Activated CD4-positive, alpha-beta T cell treated with anti-CD3 and anti-CD28 coated beads, Interleukin-2, amount 50 U/mL, for 16 hours (primary cell): ENCODE measurements around the gene PGM1.

Source experiments
- DNase-seq: peaks from one replicate; pipeline ENCODE4 v3.0.0-alpha.2; 2020

Gene PGM1

GRCh38 chr1:63669151-63669961 lies 76.1 kb downstream of the PGM1 start:
- DNase-seq: no peak

GRCh38 chr1:63670164-63670563 lies 77.0 kb downstream of the PGM1 start:
- DNase-seq: no peak

DNA sequence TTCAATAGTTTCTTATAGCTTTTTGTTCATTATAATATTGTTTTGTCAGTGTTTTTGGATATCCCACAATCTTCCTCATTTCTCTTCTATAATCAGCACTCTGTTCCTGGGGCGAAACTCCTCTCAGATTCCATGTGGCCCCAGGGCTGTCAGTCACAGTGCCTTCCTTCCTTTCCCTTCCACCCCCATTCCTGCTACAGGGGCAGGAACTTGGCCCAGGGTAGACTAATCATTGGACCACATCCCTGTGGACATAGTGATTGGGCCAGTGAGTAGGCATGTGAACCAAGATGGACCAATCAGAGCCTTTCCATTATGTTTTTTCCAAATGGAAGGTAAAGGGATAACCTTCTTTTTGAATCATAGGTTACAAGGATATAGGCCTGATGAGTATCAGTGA lies 78.3 kb downstream of the PGM1 start:
- DNase-seq: no peak

GRCh38 chr1:63674238-63674864 lies 81.1 kb downstream of the PGM1 start:
- DNase-seq: peak; percentile 18

- DNase-seq: no peak
Observed at GRCh38 chr1:63674865-63675419, 81.7 kb downstream of the PGM1 start.

DNA sequence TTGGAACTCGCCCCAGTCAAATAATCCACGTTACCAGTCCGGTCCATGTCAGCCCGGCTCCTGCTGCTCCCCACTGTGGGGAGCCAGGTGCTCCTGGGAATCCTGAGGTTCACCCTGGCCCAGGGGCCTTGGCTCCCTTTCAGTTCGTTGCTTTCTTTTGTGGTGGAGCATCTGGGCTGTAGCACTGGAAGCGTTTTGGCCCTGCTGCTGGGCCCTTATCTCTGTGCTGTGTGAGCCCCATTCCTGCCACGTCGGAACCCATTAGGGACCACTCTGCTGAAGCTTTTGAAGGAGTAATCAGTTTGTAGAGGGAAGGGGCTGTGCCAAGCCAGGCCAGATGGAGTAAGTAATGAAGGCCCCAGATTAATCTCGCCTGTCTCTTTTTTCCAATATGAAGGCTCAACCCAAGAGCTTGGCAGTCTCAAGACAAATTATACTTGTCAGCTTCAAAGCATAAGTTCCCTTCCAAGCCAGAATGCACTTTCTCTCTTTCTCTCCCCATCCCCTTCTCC lies 82.3 kb downstream of the PGM1 start:
- no peak for DNase-seq

DNA sequence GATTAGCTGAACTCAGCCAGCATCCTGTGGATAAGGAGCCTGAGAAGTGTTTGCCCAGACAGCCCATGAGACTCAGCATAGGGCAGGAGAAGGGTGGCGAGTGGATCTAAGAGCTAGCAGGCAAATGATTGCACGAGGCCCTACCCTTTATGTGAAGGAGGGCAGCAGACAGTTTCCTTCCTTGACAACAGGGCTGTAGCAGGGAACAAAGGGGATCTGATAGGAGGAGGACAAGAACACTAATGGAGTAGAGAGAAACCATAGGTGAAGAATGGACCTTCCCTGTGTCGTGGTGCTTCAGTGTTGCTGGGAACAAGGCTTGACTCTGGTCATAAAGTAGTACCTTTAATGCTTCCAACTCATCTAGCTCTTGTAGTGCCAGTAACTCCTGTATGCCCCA lies 84.3 kb downstream of the PGM1 start:
- no peak for DNase-seq

DNA sequence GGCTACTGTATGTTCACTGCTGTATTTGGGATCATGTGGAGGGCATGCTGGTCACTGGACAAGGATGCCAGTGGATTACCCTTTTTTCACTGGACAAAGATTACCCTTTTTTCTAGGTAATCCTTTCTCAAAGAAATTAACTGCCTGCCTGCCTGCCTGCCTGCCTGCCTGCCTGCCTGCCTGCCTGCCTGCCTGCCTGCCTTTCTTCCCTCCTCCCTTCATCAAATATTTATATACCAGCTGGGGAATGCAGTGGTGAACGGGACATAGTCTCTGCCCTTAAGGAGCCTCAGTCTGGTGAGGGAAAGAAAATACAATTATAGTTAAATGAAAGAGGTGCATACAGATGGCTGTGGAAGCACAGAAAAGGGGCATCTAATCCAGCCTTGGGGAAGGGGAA lies 85.0 kb downstream of the PGM1 start:
- no peak for DNase-seq

DNA sequence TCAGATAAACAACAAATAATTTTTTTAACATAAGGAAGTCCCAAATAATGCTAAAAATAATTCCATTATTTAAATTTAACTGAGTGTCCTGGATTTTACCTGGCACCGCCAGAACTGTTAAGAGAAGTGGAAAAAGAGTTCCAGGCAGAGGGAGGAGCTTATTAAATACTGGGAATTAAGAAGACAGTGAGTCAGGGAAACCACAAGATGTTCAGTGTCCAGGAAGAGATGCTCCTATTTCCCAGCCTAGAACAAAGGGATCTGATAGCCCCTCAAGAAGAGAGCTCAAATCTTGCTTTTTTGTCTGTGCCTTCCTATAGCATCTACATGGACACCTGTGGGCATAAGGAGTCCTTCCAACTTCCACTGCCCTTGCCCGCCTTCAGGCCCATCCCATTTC lies 85.9 kb downstream of the PGM1 start:
- no peak for DNase-seq

- DNase-seq: no peak
Observed at GRCh38 chr1:63679589-63679988, 86.4 kb downstream of the PGM1 start.

DNA sequence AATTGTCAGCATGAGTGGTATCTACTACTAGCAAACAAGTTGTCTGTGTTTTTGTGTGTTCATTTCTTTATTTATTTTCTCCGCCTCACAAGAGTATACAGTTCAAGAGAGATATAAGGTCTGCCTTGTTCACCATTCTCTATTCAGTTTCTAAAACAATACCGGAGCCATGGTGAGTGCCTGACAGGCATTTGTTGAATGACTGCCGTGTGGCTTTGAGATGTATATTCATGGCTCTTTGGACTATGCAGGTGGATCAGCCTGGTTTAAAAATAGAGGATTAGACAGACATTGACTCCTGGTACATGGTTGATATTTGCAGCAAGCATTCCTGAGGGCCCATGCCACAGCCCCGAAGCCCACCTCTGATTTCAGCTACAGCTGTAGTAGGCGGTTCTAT lies 89.7 kb downstream of the PGM1 start:
- DNase-seq: no peak

DNA sequence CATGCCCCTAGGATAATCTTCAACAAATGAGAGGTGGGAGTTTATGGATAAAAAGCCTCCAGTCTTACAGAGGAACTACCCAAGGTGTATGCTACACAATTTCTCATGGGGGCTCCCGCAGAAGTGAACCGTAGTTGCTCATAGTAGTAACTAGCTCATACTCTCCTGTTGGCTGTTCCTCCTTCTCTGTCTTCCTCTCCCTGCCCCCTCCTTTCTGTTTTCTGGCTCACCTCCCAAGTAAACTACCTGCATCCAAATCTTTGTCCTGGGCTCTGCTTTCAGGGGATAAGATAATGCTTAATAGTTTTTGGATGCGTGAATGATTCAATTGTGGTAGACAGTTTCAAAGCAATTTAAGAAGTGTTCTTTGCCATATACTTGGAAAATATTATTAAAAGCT lies 90.5 kb downstream of the PGM1 start:
- DNase-seq: no peak

- no peak for DNase-seq
Observed at GRCh38 chr1:63686696-63687095, 93.5 kb downstream of the PGM1 start.

DNA sequence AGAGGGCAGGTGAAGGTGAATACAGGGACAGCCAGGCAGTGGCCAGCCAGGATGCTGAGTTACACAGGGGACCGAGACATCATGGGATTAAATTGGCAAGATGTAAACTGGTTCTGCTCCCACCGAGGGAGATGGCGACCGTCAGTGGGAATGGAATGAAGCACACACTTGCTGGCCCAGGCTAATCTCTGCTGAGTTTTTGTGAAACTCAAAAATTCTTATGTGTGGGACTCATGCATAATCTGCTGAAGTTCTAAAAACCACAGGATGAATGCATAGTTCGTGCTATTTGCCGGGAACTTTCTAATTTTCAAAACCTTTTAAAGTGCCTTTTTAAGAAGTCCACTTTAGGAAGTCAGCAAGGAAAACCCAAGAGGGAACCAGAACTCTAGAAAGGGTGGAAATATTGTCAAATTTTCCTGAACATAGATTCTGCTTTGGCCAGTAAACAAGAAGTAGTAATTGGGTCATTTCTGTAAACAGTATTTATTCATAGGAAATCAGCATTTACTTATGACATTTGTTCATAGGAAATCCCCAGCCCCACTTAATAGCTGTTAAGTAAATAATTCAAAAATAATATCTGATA lies 95.2 kb downstream of the PGM1 start:
- DNase-seq: no peak

GRCh38 chr1:63690966-63691700 lies 97.9 kb downstream of the PGM1 start:
- DNase-seq: no peak

- DNase-seq: peak; percentile 50
Observed at GRCh38 chr1:63691701-63692425, 98.7 kb downstream of the PGM1 start.

DNA sequence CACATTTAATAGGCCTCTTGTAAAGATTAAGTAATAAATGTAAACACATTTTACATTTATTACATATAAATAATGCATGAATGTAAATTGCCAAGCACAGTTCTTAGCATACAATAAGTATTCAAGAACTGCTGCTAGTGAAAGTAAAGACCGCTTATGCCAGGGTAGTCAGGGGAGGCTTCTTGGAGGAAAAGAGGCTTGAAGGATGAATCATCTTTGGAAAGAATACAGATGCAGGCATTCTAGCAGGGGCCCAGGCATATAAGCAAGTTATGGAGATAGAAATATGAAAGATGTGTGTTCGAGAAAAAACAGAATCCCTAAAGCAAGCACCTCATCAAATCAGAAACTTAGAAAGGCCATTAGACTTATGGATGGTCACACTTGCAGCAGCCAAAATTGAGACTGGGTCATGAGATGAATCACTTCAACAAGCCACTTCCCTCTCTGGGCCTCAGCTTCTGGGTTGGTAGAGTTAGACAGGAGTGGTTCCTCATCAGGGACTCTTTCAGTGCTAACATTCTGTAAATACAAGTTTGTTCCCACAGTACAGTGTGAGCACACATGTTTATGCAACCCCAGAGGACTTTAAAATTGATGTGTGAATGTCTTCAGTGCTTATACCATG lies 100.8 kb downstream of the PGM1 start:
- no peak for DNase-seq

GRCh38 chr1:63698001-63698838 lies 105.0 kb downstream of the PGM1 start:
- no peak for DNase-seq

GRCh38 chr1:63701187-63701586 lies 108.0 kb downstream of the PGM1 start:
- DNase-seq: no peak

DNA sequence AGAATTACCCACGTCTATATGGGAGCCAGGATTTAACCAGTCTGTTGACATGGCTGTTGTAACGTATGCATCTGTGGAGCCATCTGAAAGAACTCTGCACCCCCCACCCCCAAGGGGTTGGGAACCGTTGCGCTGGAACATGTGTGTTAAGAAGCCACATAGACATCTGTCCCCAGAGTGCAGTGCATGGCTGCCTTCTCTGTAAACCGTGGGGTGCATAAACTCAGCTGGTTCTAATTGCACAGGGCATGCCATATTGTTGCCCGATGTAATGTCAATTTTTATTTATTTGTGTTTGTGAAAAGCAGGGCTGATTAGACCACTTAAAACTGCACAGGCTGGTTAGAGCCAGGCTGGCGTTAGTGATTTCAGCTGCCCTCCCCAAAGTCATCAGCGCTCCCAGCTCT lies 110.5 kb downstream of the PGM1 start:
- DNase-seq: no peak

- no peak for DNase-seq
Observed at GRCh38 chr1:63704443-63704842, 111.2 kb downstream of the PGM1 start.
